ENCODE results near the gene OGG1. TPM values are rescaled to one million over a fixed set of nuclear protein-coding genes. Genes with fewer than 3 reads are reported as not detected.
"Not testable (repeated sequence)": the region's sequence is repeated elsewhere in the genome, so short reads cannot be mapped to it uniquely, and the experiment has no call there.

Gene OGG1
- polyA plus RNA-seq, 1 donor, result 30.0 TPM

DNA sequence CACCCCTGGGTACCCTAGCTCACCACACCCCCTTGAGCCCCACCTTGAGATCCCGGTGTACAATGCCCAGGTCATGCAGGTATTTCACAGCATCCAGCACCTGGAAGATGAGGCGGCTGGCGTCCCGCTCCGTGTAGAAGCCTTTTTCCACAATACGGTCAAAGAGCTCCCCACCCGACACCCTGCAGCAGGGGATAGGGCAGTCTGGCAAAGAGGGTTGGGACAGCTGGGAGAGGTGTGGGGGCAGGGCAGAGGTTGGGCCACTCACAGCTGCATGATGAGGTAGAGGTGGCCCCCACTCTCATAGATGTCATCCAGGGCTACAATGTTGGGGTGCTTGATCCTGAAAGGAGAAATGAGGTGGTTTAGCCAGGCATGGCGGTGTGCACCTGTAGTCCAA, 13.1 kb downstream of the OGG1 start:
- no peak for DNase-seq (ENCODE audit: low read depth)

DNA sequence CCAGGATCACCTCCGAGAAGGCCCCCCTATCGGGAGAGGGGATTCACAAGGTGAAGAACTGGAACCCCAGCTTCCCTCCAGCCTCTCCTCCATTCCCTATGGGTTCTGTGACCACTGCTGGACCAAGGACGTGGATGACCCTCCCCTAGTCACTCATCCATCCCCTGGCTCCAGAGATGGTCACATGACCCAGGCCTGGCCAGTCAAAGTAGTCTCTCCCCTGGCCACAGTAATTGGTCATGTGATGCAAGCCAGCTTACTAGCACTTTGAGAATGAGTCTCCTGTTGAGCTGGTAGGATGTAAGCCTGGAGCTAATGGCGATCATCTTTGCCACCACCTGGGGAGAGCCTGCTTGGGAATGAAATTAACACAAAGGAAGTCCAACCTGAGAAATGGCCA, 16.1 kb downstream of the OGG1 start:
- no peak for DNase-seq (ENCODE audit: low read depth)

DNA sequence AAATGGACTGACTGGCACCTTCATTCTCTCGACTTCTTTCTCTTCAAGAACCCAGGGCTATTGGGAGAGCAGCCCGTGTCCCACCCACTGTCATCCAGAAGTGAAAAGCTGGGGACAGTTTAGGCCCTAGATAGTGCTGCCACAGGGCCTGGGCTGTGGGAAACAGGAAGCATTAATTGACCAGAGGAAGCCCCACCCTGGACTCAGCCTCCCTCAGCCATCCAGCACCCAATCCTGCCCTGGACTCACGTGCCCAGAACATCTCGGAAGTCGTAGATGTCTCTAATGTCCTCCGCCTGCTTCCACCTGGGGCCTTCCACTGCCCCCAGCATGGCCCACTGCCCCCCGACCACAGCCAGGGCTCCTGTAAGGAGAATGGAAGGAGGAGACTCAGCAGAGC, 17.7 kb downstream of the OGG1 start:
- DNase-seq (ENCODE audit: low read depth), result no peak

GRCh38 chr3:9768141-9768775, 18.5 kb downstream of the OGG1 start:
- no peak for DNase-seq (ENCODE audit: low read depth)

GRCh38 chr3:9769012-9769411, 19.3 kb downstream of the OGG1 start:
- DNase-seq (ENCODE audit: low read depth), result no peak

GRCh38 chr3:9769426-9770275, 19.9 kb downstream of the OGG1 start, which contains the start of gene CAMK1:
Gene CAMK1 (minus strand): TSS chr3:9769947. CDS start chr3:9767749, 2,198 bp downstream.
- DNase-seq (ENCODE audit: low read depth), result peak; percentile 60

DNA sequence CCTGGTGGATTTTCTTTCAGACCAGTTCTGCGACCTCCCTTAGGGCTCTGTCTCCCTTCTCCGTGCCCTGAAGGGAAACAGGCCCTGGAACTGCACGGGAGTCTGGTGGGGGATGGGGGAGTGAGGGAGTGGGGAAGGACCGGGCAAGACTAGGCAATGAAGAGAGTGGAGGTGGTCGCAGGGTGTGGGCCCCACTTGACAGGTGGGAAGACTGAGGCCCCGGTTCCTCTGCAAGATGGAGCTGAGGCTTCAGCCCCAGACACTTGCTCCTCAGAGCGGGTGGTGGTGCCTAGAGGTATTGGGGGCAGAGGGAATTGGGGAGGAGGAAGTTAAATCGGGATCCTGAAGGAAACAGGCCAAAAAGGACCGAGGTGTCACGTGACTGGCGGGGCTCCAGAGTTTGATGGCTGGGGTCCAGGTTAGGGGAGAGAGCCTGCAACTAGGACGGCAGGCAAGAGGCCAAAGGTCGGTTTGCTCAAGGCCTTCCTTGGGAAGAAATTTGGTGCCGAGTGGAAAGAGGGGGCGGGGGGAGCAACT, 20.6 kb downstream of the OGG1 start:
- peak; percentile 47 for DNase-seq (ENCODE audit: low read depth)

DNA sequence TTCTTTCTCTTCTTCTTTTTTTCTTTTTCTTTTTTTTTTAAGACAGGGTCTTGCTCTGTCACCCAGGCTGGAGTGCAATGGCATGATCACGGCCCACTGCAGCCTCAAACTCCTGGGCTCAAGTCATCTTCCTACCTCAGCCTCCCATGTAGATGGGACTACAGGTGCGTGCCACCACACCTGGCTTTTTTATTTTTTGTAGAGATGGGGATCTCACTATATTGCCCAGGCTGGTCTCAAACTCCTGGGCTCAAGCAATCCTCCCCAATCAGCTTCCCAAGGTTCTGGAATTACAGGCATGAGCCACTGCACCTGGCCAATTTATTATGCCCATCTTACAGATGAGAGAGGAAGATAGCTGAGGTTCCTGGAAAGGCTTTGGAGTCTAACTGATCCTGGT, 21.3 kb downstream of the OGG1 start:
- not testable (repeated sequence) for DNase-seq (ENCODE audit: low read depth)

DNA sequence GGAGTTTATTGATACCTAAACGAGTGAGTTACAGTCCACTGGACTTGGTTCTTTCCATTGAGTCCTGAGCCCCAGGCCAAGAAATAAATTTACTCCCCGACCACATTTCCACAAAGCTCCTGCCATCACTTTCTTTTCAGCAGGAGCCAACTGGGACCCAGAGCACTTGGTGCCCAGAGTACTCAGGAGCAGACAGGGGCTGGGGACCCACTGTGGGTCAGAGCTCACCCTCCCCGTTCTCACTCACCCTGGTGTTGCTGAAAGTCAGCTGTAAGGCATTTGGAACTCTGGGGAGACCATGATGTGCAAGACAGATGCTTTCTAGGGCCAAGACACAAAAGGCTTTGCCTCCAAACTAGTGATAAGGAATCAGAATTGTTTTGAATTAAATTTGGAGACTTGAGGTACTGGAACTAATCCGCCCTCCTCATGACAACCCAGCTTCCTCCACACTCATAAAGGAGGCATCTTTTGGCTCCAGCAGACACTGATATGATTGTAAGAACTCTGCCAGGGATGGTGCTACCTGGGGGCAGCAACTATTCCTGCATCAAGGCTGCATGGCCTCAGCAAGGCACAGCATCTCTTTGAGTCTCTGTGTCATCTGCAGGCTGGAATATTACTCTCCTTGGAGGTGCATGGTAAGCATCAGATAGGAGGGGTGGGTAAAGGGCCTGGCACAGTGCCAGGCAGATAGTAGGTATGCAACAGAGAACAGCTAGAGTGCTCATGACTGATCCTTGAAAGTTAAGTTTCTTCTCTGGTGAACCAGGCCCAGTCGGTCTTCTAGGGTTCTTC, 27.3 kb downstream of the OGG1 start:
- no peak for DNase-seq (ENCODE audit: low read depth)

- no peak for DNase-seq (ENCODE audit: low read depth)
Observed at GRCh38 chr3:9777694-9778021, 27.9 kb downstream of the OGG1 start.

- no peak for DNase-seq (ENCODE audit: low read depth)
Observed at GRCh38 chr3:9778143-9779074, 28.7 kb downstream of the OGG1 start.

DNA sequence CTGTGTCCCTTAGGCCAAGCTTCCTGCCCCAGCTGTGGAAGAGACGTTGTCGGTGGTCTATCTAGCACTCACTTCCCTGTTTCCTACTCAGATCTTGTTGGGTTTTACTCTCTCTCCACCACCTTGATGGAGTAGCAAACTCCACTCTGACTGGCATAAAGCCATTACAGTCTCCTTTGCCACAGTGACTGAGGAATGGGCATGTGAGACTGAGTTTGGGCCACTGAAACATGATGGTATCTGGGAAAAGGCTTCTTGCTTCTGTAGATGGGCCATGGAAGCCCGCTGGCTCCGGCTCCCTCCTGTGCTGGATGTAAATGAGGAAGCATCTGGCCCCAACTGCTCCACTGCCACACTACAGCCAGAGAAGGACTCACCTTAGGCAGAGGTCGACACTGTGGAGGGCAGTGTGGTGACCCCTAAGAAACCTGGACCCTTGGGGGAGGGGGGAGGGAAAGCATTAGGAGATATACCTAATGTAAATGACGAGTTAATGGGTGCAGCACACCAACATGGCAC, 29.4 kb downstream of the OGG1 start:
- no peak for DNase-seq (ENCODE audit: low read depth)

DNA sequence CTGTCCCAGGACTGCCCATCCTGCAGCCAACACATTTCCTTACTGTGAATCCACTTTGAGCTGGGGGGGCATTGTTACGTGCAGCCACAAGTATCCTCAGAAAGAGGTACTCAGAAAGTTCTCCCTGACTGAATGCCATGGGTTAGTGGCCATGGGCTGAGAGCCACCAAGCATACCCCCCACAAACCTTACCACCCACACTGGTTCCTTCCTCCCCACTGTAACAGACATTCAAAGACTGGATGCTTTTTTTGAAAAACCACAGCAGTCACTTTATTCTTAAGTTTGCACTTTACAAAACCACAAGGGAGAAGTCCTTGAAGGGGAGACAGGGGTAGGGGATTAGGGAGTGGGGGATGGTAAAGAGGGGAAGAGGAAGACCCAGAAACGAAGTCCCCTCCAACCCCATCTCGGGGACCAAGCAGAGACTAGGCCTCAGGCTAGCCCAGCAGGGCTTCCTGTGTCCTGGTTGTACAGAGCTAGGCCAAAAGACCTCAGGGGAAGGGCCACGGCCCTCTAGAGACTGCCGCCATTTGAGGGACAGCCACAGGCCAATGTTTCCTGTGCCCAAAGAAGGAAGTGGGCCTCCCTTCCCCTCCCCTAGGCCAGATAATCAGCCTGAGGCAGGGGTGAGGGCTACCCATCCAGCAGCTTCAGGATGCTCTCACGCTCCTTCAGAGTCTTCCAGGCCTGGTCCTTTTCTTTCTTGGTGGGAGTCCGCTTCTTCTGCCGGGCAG, 30.1 kb downstream of the OGG1 start:
- no peak for DNase-seq (ENCODE audit: low read depth)

DNA sequence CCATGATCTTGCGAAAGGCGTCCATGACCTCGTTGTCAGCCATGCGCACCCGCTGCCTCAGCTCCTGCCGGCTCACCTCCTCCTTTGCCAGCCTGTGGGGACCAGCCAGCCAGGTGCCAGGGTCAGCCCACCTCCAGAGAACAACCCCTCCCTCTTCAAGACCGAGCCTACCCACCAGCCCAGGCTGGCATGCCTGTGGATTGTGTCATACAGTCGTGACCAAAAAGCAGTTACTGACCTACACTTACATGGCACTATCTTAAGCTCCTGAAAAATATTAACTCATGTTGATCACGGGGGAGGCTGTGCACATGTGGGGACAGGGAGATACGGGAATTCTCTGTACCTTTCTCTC, 30.7 kb downstream of the OGG1 start:
- DNase-seq (ENCODE audit: low read depth), result no peak

- DNase-seq (ENCODE audit: low read depth), result no peak
Observed at GRCh38 chr3:9780910-9781309, 31.2 kb downstream of the OGG1 start.

GRCh38 chr3:9781551-9781950, 31.8 kb downstream of the OGG1 start:
- DNase-seq (ENCODE audit: low read depth), result no peak

- DNase-seq (ENCODE audit: low read depth), result no peak
Observed at GRCh38 chr3:9781978-9782603, 32.3 kb downstream of the OGG1 start.

DNA sequence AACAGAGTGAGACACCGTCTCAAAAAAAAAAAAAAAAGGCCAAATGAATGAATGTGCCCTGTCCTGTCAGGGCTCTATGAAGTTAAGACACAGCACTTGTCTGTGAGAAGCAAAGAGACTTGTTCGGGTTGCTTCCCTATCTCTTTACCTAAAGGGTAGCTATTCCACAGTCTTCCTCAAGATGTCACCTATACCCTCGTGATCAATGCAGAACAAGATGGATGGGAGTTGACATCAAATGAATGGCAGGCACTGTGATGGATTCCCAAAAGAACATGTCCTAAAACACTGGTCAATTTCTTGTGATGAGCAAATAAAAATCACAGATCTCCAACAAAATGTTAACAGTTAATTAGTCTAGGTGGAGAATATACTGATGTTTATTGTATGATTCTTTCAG, 33.0 kb downstream of the OGG1 start:
- no peak for DNase-seq (ENCODE audit: low read depth)

DNA sequence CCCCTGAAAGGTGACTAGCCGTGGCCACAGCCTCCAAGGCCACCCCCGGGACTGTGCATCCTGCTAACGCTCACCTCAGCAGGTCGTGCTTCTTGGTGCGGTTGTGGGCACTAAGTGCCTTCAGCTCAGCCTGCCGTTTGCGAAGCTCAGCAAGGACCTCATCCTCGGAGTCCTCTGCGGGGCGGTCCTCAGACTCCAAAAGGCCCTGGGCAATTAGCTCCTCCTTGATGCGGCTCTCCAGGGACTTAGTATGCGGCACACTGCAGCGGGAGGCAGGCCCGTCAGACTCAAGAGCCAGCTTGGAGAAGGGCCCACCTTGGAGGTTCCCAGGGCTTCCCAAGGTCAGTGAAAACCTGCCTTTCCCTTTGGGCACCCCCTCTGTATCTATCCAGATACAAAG, 34.2 kb downstream of the OGG1 start:
- no peak for DNase-seq (ENCODE audit: low read depth)

GRCh38 chr3:9784965-9785364, 35.2 kb downstream of the OGG1 start:
- DNase-seq (ENCODE audit: low read depth), result no peak

Data from forelimb muscle (tissue), 1 donor.